ENCODE data around the gene CHRM1.

- TF ChIP-seq CTCF (IDR thresholded peaks at IDR 0.05) (no peak), POLR2AphosphoS5 (IDR thresholded peaks at IDR 0.05) (no peak)
Measured at GRCh38 chr11:62918531-62918930, 2.6 kb downstream of the CHRM1 start.

Data from stomach (tissue), 4 donors.